Activated T-cell treated with anti-CD3 and anti-CD28 coated beads, Interleukin-2, amount 50 U/mL, for 72 hours (primary cell): ENCODE results near the gene RASGRP3. TPM values are rescaled to one million over a fixed set of nuclear protein-coding genes. Genes with fewer than 3 reads are reported as not detected.
A peak's percentile ranks its signal among the peaks of the same experiment; 100 is the strongest.

Experiments used
- ATAC-seq, 2 donors: fragments of 150-1000 bp; cut with Tn5 transposase; replicated peaks in 1 of 2; 2 replicates each; pipeline ENCODE4 v1.10.0; 2021; ENCODE audit warnings: moderate library complexity in 2 of 2, mild to moderate bottlenecking in 1 of 2
- DNase-seq, 2 donors: peaks; one replicate each; pipeline ENCODE4 v3.0.0; 2021 to 2022; ENCODE audit warnings: mixed read lengths in 1 of 2
- H3K27ac Mint-ChIP-seq: one replicate; pipeline ENCODE4 v1.8.0; 2022; ENCODE audit warnings: mild to moderate bottlenecking, moderate library complexity, mixed read lengths
- H3K27me3 Mint-ChIP-seq: one replicate; pipeline ENCODE4 v1.8.0; 2022; ENCODE audit warnings: low read depth, mixed read lengths
- H3K36me3 Mint-ChIP-seq, 2 donors: one replicate each; pipeline ENCODE4 v1.8.0; 2022; ENCODE audit warnings: mixed read lengths in 2 of 2, mild to moderate bottlenecking in 1 of 2; ENCODE audit not compliant: insufficient read depth in 2 of 2
- H3K4me1 Mint-ChIP-seq: one replicate; pipeline ENCODE4 v1.8.0; 2022; ENCODE audit warnings: low read depth, mixed read lengths
- H3K4me3 Mint-ChIP-seq, 2 donors: one replicate each; pipeline ENCODE4 v1.8.0; 2022; ENCODE audit warnings: mild to moderate bottlenecking in 2 of 2, mixed read lengths in 2 of 2, moderate library complexity in 2 of 2
- H3K9me3 Mint-ChIP-seq, 2 donors: one replicate each; pipeline ENCODE4 v1.8.0; 2022; ENCODE audit warnings: mixed read lengths in 2 of 2
- total RNA-seq, 2 donors: library from RNA; stranded (reverse); gene quantifications; one replicate each; pipeline ENCODE4 v1.2.3, GENCODE V29; 2022

The RASGRP3 gene
- total RNA-seq, 2 donors from 2014 or later: 3.1 to 3.8 TPM

DNA sequence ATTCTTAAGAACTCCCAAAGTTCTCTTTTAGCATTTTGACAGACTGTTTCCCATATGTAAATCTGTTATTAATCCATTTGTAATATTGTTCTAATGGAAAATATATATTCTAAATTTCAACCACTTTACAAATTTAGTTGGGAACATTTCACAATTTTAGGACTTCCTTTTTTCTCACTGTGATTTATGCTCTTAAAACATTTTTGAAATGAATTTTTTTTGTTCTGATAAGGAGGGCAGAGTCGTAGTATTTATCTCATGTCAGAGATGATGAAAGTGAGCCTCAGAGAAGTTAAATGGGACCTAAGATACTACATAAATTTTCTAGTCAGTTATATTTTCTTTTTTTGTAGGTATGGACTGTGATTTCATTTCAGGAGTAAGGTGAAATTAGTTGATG, 26.6 kb downstream of the RASGRP3 start:
- no peak overlapping the region for H3K4me3 Mint-ChIP-seq
- H3K36me3 Mint-ChIP-seq: no peaks in the 10 kb centered on the region
- ATAC-seq (no peak), DNase-seq (no peak)
- H3K9me3 Mint-ChIP-seq: no peaks in the 10 kb centered on the region
- peaks cover 8% of the 10 kb centered on the region for H3K27me3 Mint-ChIP-seq
- H3K4me1 Mint-ChIP-seq: peaks cover 9% of the 10 kb centered on the region
- H3K27ac Mint-ChIP-seq: no peak overlapping the region

DNA sequence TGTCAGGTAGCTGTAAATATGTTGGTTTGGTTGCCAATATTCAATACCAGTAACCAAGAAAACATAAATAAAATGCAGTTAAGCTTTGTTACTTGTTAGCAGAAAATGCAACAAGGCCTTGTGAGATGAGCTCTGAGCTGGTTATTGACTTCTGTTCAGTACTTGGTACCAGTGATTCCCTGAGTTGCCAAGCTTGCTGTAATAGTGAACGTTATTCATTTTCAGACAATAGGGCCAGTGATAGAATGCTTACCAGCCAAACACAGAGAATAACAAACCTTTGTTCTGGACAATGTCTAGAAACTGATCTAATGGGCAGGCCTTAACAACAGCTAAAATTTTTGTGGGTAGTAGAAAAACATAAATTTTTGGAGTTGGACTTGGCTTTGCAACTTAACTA, 29.5 kb downstream of the RASGRP3 start:
- Mint-ChIP-seq H3K27ac (no peak overlapping the region), H3K4me1 (no peaks in the 10 kb centered on the region), H3K36me3 (no peaks in the 10 kb centered on the region), H3K9me3 (no peaks in the 10 kb centered on the region), H3K4me3 (no peak overlapping the region), H3K27me3 (no peaks in the 10 kb centered on the region)
- DNase-seq: no peak
- ATAC-seq: no peak

DNA sequence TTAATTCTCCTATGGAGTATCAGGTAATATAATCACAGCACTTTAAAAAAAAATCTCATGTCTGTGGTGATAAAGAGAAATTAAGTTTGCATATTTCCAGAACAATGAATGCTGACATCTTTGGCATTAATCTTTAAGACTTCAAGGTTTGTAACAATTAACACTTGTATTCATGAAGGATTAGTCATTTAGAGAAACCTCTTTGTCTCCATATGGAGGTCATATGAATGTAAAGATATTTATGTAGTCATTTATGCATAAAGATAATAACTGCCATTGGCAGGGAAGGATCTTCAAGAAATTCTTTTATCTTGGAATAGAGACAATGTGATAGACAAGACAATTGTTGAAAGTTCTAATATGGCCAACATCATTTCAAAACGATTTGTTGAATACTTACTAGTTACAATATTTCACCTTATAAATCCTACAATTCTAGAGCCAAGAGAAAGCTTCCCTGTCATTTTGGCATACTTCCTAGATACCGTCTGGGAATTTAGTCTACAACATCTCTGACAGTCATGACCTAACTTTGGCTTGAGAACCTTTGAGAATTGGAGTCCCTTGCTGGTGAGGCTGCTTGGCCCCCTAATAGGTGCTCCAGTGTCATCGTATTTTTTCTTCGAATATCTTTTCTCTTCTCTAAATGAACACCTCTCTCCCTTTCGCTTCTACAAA, 33.6 kb downstream of the RASGRP3 start:
- Mint-ChIP-seq H3K36me3 (no peaks in the 10 kb centered on the region), H3K27me3 (no peaks in the 10 kb centered on the region), H3K27ac (no peak overlapping the region), H3K4me1 (no peaks in the 10 kb centered on the region), H3K4me3 (no peak overlapping the region), H3K9me3 (no peaks in the 10 kb centered on the region)
- ATAC-seq (no peak), DNase-seq (no peak)

DNA sequence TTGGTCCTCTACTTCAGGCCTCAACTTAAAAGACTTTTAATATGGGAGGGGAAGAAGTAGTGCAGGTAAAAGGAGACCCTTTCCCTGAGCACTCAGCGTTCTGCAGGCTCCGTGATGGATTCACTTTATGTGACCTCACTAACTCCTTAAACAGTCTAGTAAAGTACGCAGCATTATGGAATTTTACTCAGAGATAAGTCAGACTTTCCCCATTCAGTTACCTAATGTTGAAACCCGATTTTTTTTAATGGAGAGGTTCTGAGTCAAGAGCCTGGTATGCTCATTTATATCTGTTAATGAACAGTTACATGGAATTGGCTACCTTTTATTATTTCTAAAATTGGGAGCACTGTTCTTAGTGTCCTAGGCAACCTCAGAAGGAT, 34.1 kb downstream of the RASGRP3 start:
- Mint-ChIP-seq H3K9me3 (no peaks in the 10 kb centered on the region), H3K4me1 (no peaks in the 10 kb centered on the region), H3K27ac (no peak overlapping the region), H3K27me3 (no peaks in the 10 kb centered on the region), H3K36me3 (no peaks in the 10 kb centered on the region), H3K4me3 (no peak overlapping the region)
- DNase-seq (no peak), ATAC-seq (no peak)

DNA sequence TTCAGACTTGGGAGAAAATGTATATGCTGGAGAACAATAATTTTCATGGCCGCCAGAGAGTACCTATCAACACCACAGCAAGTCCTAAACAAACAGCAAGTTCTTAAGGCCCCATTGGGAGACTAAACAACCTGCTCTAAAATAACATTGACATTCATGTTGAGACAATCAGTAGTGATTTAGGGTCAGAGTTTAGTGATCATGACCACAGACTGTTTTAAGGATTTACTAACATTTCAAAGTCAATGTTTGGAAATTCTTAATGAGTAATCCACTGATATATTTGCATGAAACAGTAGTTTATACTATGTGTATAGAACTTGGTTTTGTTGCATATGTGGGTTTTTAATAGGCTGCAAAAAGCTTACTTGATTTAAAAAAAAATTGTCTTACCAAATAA, 34.7 kb downstream of the RASGRP3 start:
- Mint-ChIP-seq H3K4me1 (no peaks in the 10 kb centered on the region), H3K27me3 (no peaks in the 10 kb centered on the region), H3K27ac (no peak overlapping the region), H3K36me3 (no peaks in the 10 kb centered on the region), H3K4me3 (no peak overlapping the region), H3K9me3 (no peaks in the 10 kb centered on the region)
- ATAC-seq: peak in 1 of 2 donors; percentile 36
- no peak for DNase-seq

DNA sequence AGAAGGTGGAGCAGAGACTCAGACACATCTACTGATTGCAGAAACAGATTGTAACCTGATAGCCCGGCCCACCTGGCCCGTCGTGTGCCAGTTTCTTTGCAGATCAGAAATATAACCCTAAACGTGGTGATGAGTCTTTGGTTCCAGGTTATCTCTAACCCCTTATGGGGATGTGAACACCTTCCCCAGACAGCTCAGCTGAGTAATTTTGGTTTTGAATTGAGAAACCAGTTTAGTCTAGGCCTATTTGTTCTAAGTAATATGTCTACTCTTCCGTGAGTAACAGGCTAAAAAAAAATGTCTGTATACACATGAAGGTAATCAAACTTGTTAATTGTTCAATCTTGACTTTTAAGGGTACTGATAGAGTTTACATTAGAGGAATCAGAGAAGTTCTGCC, 35.7 kb downstream of the RASGRP3 start:
- Mint-ChIP-seq H3K27me3 (no peaks in the 10 kb centered on the region), H3K27ac (no peak overlapping the region), H3K4me3 (no peak overlapping the region), H3K9me3 (no peaks in the 10 kb centered on the region), H3K4me1 (no peaks in the 10 kb centered on the region), H3K36me3 (no peaks in the 10 kb centered on the region)
- ATAC-seq (peak in 1 of 2 donors; percentile 51), DNase-seq (no peak)

DNA sequence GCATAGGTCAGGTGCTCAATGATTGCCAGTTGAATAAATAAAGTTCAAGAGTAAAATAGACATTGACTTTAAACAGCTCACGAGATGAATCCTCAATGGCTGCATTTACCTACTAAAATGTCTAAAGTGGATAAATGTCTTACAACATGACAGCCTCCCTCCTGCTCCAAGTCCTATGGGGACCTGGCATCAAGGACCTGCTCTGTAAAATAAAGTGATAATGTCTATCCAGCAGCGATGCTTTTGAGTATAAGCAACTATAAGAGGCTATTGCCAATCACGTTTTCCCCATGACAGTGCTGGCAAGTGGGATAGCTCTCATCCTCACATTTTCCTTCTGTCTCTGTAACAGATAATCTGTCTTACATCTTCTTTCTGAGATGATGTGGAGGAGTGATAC, 37.0 kb downstream of the RASGRP3 start:
- no peak for DNase-seq
- no peaks in the 10 kb centered on the region for H3K9me3 Mint-ChIP-seq
- H3K27me3 Mint-ChIP-seq: no peaks in the 10 kb centered on the region
- ATAC-seq: no peak
- no peaks in the 10 kb centered on the region for H3K36me3 Mint-ChIP-seq
- no peaks in the 10 kb centered on the region for H3K4me1 Mint-ChIP-seq
- no peak overlapping the region for H3K27ac Mint-ChIP-seq
- no peak overlapping the region for H3K4me3 Mint-ChIP-seq

DNA sequence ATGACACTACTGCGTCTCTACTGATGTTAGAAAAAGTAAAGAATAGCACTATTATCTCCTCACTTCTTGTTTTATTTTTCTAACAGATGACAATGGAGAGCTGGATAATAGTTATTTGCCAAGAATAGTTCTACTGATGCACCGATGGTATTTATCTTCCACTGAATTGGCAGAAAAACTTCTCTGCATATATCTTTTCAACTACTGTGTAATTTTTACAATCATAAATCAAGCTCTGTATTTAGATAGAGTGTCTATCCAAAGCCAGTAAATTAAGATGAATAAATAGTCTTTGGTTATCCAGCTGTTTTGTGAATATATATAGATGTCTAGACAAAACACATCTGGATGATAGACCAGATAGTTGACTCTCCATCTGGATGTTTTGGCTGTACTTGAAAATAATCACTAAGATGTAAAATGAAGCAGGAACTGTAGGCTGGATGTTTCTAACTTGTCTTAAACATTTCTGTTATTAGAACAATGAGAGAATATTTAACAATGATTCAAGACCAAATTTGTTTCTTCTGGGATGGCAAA, 40.1 kb downstream of the RASGRP3 start:
- no peaks in the 10 kb centered on the region for H3K4me1 Mint-ChIP-seq

DNA sequence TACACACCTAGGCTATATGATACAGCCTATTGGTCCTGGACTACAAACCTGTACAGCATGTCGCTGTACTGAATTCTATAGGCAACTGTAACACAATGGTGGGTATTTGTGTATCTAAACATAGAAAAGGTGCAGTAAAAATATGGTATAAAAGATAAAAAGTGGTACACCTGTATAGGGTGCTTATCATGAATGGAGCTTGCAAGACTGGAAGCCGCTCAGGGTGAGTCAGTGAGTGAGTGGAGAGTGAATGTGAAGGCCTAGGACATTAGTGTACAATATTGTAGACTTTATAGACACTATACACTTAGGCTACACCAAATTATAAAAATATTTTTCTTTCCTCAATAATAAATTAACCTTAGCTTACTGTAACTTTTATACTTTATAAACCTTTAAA, 41.8 kb downstream of the RASGRP3 start:
- Mint-ChIP-seq H3K4me3 (no peak overlapping the region), H3K9me3 (no peaks in the 10 kb centered on the region), H3K27ac (no peak overlapping the region), H3K27me3 (no peaks in the 10 kb centered on the region), H3K36me3 (no peaks in the 10 kb centered on the region), H3K4me1 (no peaks in the 10 kb centered on the region)
- DNase-seq (no peak), ATAC-seq (no peak)

More for the DNA sequence above, 40.1 kb downstream of the RASGRP3 start:
- no peak overlapping the region for H3K27ac Mint-ChIP-seq
- no peaks in the 10 kb centered on the region for H3K9me3 Mint-ChIP-seq
- no peak overlapping the region for H3K4me3 Mint-ChIP-seq
- H3K27me3 Mint-ChIP-seq: no peaks in the 10 kb centered on the region
- no peaks in the 10 kb centered on the region for H3K36me3 Mint-ChIP-seq
- no peak for ATAC-seq
- no peak for DNase-seq

DNA sequence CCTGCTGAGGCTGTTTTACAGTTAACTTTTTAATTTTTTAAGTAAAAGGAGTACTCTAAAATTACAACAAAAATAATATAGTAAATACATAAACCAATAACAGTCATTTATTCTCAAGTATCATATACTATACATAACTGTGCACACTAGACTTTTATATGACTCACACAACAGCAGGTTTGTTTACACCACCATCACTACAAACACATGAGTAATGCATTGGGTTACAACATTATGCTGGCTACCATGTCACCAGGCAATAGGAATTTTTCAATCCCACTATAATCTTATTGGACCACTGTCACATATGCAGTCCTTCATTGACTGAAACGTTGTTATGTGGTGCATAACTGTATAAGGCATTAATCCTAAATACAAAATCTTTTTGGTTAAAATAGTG, 42.5 kb downstream of the RASGRP3 start:
- Mint-ChIP-seq H3K9me3 (no peaks in the 10 kb centered on the region), H3K36me3 (no peaks in the 10 kb centered on the region)

DNA sequence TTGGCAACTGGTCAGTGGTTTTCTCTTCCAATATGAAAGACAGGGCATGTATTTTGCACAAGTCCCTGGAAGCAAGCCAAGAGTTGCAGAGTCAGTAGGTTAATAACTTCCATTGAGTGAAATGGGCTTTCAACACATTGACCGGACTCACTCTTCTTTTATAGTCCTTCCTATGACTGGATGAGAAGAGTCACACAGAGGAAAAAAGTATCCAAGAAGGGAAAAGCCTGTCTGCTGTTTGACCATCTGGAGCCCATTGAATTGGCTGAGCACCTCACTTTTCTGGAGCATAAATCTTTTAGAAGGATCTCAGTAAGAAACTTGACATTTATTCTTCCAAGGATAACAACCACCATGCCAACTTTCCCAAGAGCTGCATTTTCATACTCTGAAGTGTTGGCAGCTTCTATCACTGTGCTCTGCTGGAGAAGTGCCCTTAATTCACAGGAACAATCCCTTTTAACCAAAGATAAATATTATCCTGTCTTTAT, 45.4 kb downstream of the RASGRP3 start:
- DNase-seq (no peak), ATAC-seq (no peak)
- Mint-ChIP-seq H3K9me3 (no peaks in the 10 kb centered on the region), H3K36me3 (no peaks in the 10 kb centered on the region), H3K27me3 (no peaks in the 10 kb centered on the region), H3K27ac (no peak overlapping the region), H3K4me1 (peaks cover 5% of the 10 kb centered on the region), H3K4me3 (no peak overlapping the region)

More for the DNA sequence above, 42.5 kb downstream of the RASGRP3 start:
- ATAC-seq (no peak), DNase-seq (no peak)
- H3K27ac Mint-ChIP-seq: no peak overlapping the region
- no peaks in the 10 kb centered on the region for H3K27me3 Mint-ChIP-seq
- no peaks in the 10 kb centered on the region for H3K4me1 Mint-ChIP-seq
- H3K4me3 Mint-ChIP-seq: no peak overlapping the region

DNA sequence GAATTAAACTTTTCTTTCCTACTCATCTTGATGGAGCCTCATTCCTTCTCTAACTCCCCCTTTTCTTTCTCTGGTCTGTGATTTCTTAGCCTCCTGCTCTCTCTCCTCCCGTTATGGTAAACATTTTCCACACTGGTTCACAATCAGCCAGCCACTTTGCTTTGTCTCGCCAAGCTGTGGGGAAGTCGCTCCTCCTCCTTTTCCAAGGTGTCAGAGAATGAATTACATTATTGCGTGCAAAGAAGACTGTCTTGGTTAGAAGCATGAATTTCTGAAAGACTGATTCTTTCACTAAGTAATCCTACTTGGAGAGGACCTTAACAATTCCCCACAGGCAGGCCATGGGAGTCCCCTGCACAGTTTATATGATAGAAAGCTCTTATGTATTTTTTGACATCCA, 46.1 kb downstream of the RASGRP3 start:
- ATAC-seq: no peak
- Mint-ChIP-seq H3K36me3 (no peaks in the 10 kb centered on the region), H3K27me3 (no peaks in the 10 kb centered on the region), H3K27ac (no peak overlapping the region), H3K4me1 (peaks cover 5% of the 10 kb centered on the region), H3K9me3 (no peaks in the 10 kb centered on the region), H3K4me3 (no peak overlapping the region)
- DNase-seq: no peak

DNA sequence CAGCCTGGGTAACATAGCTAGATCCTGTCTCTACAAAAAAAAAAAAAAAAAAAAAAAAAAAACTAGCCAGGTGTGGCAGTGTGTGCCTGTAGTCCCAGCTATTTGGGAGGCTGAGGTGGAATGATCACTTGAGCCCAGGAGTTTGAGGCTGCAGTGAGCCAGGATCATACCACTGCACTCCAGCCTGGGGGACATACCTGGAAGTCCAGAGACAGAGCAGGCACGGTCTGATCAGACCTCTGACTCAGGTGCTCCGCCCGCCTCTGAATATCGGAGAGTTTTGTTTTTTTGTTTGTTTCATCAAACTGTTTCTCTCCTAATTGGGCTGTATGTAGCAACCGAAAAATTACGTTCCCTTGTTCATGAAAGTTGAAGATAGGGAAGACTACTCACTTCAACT, 49.2 kb downstream of the RASGRP3 start:
- ATAC-seq (no peak), DNase-seq (no peak)
- no peaks in the 10 kb centered on the region for H3K36me3 Mint-ChIP-seq
- no peak overlapping the region for H3K4me3 Mint-ChIP-seq
- no peaks in the 10 kb centered on the region for H3K27me3 Mint-ChIP-seq
- peaks cover 5% of the 10 kb centered on the region for H3K4me1 Mint-ChIP-seq
- H3K9me3 Mint-ChIP-seq: no peaks in the 10 kb centered on the region
- H3K27ac Mint-ChIP-seq: no peak overlapping the region

DNA sequence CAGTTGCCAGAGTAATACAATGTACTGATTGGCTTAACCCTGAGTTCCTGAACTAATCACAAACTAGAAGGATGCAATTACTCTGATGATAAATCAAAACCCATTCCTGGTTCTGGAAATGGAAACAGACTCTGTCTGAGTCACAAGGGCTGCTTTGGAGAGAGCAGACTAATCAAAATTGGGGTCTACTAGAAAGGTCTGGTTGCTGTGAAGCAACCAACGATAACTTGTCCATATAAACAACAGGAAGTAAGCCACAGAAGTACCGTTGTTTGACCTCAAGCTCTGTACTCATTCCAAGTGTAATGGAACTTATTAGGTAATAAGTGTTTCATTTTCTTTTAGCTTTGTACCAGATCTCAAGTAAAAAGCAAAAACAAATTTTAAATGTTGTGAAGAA, 49.7 kb downstream of the RASGRP3 start:
- ATAC-seq: peak in 1 of 2 donors; percentile 32
- Mint-ChIP-seq H3K36me3 (no peaks in the 10 kb centered on the region), H3K9me3 (no peaks in the 10 kb centered on the region)

More for the DNA sequence above, 49.7 kb downstream of the RASGRP3 start:
- no peaks in the 10 kb centered on the region for H3K27me3 Mint-ChIP-seq
- no peak for DNase-seq
- peaks cover 5% of the 10 kb centered on the region for H3K4me1 Mint-ChIP-seq
- no peak overlapping the region for H3K4me3 Mint-ChIP-seq
- no peak overlapping the region for H3K27ac Mint-ChIP-seq
